ENCODE data around the gene MED22.

Gene MED22

DNA sequence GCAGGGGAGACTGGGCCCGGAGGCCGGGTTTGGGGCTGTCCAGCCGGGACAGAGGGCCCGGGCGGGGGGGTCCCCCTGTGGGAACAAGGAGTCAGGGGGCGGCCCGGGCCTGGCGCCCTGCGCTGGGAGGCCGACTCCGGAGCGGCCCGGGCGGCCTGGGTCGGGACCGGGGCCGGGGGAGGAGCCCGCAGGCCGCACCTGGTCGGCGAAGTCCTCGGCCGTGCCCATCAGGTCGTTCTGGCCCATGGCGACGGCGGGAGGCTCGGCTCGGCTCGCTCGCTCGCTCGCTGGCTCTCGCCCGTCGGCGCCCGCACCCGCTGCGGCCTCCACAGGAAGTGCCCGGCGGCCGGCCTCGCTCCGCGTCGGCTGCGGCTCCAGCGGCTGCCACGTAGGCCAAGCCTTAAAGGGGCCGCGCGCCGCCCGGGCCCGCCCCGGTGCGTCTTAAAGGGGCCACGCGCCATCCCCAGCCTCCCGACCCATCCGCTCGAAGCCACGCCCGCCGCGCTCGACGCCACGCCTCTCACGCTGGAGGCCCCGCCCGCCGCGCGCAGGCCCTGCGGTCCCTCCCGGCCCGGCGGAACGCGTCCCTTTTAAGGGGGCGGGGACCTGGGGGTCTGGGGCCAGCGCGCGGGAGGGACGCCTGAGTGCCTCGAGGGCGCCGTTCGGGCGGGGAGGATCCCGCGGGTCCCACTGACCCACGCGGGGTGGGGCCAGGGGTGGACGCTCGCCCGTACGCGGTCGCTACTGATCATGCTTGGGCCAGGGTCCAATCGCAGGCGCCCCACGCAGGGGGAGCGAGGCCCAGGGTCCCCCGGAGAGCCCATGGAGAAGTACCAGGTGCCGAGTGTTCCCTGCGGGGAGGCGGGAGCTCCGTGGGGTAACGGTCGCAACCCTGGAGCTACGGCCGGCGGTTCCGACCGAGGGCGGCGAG, 28.1 kb upstream of the MED22 start, which contains the start of the genes STKLD1 and SURF4:
TSS of gene STKLD1 (plus strand) at position 643 of the 931 bp plus-strand sequence. CDS start at position 751, 108 bp downstream.
TSS of gene SURF4 (minus strand) at position 337 of the 931 bp plus-strand sequence. CDS start at position 246, 91 bp downstream.
- DNase-seq, result peak; percentile 96

DNA sequence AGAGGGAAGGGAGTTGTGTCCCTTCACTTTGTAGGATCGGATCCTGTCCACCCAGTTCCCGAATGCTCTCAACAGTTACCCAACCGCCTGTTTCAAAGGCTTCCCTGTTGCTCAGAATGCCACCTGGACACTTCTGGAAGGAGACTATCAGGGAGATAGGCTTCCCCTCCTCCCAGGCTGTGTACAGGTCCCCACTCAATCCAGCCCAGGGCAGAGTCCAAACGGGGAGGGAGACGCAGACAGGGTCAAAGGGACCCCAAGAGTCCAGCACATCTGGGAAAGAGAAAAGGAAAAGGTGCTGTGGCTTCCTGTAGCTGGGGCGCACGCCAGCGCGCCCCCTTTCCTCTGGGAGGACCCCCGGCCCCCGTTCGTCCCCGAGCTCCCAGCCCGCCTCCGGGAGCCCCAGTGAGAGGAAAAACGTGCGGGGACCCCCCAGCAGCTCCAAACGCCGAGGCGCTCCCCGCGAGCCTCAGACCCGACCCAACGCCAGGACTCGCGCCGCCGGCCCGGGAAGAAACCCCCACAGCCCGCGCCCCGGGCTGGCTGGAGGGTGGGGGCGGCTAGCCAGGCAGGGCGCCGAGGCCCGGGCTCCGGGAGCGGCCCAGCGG, 27.3 kb upstream of the MED22 start:
- peak; percentile 48 for DNase-seq

DNA sequence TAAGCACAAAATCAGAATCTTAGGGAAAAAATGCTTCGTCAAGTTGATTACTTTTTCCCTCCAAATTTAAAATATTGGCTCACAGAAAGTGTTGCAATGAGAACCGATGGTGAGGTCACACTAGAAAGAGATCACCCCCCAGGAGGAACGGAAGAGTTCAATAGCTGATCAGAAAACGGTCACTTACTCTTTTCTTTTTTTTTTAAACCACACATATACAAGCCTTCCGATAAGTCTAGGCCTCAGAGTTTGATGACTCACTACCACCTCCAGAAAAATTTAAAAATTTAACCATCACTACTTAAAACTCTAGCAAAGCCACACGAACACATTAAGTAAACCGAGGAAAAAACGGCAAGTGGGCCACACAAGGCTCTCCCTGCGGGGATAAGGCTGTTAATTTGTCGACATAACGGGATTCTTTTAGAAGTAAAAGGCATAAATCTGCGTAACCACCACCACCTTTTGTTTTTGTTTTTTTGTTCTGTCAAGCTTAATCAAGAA, 26.7 kb upstream of the MED22 start:
- DNase-seq, result peak; percentile 79

DNA sequence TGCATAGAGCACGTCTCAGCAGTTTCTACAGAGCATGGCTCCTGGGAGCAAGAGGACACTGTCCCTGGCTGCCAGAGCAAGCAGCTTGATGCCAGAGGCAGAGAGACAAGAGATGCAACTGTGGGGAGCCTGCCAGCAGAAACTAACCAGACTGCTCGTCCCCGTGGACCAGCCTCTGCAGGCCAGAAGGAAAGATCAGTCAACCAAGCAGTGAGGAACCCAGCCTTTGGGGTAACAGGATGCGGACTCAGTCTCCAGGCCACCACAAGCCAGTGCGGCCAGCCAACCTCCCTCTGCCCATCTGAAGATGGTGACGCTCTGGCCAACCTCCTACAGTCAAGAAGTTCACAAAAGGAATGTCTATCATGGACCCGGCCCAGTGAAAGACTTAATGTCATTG, 24.2 kb upstream of the MED22 start:
- no peak for DNase-seq

DNA sequence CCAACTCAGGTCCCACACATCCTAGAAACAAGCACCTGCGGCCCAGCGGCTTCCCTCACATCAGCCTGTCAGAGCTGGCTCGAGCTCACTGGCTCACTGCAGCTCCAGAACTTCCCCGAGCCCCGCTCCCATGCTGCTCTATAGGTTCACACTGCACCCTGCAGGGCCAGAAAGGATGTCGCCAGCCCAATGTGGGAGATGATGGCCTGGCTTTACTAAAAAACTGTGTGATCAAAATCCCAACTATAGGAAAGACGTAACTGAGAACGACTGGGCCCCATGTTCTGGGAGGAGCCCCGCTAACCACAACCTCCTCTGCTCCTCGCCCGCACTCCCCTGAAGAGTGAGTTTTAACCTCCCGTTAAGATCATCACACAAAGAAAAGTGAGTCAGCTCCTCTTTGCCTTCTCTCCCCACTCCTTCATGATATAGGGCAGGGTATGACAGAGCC, 23.4 kb upstream of the MED22 start:
- no peak for DNase-seq

DNA sequence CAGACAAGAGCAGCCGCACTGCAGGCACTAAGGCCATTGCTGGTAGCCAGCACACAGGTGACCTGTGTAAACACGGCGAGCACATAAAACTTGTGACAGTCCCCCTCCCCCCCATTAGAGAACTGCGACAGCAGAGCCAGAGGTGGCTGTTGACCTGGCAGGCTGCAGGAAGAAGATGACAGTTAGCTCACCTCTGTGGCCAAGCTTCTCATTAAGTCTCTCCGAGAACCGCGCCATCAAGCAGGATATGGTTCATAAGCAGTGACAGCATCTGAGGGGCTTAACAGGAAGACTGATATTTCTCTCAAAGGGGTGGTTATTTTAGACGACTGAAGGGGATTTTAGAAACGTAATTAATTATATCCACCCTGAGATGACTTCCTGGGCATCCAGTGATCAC, 22.8 kb upstream of the MED22 start:
- no peak for DNase-seq

DNA sequence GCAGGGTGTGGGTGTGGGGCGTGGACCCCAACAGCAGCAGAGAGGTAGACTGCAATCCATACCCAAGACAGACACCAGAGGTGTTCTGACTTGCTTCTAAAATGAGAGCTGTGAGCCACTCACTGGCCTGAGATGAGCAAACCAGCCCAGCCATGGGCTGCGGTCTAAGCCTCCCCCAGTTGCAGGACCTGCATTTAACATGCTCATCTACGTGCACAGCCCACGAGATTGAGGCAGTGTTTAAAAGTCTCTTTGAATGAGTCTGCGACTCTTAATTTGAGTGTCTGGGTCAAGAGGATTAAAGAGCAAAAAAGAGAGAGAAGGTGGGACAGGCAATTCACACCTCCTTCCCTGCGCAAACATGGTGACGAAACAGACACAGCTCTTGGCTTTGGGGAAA, 22.0 kb upstream of the MED22 start:
- DNase-seq, result no peak

DNA sequence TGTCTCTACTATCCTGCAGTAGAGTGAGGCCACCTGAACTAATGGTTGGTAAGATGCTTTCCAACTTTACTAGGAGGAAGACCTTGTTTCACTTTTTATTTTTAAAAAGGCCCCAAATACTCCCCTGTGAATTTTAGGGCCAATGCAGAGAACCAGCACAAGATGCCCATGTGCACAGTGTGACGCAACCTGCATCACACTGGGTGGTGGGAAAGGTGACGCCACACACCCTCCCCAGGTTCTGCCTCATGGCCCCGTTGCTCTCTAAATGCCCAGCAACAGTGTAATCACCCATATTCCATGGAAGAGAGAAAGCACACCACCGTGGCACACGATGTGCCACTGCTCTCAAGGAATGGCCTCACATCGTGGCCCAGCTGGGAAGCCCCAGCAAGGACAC, 21.5 kb upstream of the MED22 start:
- no peak for DNase-seq

DNA sequence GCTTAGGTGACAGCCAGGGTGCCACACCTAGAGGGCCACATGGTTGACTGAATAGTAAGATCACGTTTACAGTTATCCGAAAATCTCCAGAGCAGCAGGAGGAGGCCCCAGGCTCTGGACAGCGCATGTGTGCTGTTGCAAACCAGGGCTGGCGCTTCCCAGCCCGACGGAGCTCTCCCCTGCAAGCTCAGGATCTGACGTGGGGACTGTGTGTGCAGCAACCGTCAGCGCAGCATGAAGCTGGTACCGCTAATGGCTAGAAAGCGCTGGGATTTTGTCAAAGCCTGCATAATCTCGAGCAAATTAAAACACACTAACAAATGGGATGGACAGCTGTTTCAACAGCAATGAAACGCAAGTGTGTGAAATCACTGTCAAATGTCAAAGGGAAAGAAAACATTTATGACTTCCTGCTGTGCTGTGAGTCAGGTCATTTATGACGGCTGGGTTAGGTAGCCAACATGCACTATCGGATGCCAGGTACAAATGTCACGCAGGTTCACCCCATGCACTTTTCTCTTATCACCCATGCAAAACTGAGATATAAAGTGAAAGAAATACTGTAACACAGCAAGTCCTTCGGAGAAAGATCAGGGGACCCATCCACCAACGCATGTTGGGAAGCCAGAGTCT, 20.4 kb upstream of the MED22 start:
- DNase-seq, result no peak

DNA sequence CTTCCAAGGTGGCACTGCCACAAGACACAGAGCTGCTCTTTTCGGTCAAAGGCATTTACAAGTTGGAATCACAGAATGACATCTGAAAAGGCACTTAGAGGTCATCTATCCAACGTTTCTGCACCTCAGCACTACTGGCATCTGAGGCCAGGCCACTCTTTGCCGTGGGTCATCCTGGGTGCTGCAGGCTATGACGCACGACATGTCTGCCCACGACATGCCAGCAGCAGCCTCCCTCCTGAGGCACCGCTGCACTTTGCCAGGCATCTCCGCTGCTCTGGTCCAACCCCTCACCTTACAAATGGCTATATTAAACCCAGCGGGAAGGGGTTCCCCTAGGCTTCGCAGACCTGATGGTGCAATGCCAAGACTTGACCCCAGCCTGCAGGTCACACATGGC, 19.8 kb upstream of the MED22 start:
- DNase-seq, result no peak

DNA sequence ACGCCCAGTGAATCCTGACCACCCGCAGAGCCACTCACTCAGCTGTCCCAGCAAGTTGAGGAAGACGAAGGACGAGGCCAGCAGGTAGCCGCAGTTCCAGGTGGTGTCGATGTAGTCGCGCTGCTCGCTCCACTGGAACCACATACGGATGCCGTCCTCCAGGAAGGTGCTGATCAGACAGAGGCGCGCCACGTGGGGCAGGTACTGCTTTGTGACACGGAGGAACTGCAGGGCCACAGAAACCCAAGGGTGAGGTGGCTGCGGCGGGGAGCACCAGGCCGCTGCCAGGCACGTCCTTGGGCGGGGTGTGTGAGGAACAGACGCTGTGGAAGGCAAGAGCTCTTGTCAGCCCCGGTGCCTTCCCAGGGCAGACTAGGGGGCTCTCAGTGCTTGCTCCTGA, 19.3 kb upstream of the MED22 start:
- DNase-seq, result no peak

DNA sequence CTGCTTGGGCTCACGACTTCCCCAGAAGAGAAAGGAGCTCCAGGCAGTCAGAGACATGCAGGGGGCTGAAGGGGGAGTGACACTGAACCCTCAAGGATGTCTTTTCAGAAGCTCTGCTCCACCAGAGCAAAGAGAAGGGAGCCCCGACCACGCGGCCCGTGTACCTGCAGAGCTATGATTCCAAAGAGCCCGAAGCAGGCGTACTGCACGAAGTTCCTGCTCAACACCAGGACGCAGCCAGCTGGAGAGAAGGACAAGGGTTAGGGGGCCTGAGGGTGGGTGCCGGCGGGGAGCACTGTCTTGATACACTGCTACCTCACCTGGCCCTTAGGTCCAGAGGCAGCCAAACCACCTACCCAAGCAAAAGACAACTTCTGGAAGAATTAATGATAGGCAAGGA, 18.5 kb upstream of the MED22 start:
- no peak for DNase-seq

DNA sequence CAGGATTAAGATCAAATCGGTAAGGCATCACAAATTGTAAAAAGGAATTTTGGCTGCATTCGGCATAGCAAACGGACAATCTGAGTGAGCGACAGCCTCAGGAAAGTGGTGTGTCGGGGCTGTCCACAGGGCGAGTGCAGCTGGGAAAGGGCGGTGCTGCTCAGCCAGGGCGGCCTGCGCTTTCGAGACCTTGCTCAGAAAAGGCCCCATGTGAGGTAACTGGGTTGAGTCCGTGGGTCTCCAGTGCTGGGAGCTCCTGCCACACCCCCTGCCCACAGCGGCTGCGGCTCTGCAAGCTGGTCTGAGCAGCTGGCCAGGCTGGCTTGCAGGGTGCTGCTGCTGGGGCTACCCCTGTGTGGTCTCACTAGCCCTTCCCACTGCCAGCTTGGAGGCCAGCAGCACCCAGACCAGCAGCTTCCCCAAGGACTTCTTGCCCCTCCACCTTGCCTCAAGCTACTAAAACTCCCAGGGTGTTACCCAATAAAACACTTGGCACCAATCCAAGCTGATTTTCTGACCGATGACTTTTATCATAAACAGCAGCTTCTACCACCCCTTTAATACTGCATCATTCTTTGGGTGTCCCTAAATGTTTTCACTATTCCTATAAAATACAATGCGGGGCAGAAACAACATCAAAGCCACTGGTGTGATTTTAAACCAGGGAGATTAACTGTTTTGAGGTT, 14.6 kb upstream of the MED22 start:
- DNase-seq, result no peak

DNA sequence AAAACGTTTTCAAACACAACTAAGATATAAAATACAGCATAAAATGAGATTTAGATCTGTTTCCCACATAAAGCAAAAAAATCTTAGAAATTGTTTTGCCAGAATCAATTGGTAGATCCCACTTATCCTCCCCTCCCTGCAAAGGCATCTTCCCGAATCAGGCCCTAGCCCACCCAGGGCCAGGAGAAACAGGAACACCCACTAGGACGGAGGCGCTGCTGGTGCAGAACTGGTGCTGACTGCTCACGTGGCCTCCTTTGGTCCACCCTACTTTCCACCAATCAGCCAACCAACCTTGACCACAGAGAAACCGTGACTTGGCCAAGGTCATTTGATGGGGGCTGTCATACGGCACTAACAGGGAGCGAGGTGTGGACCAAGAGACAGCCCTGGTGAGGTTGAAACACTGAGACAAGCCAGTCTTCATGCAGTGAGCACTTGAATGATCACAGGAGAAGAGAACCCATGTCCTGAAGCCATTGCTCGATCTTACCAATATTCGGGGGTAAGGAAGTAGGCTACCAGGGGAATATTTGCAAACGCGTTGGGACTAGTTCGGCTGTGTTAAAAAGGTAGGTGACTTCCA, 13.7 kb upstream of the MED22 start:
- no peak for DNase-seq

DNA sequence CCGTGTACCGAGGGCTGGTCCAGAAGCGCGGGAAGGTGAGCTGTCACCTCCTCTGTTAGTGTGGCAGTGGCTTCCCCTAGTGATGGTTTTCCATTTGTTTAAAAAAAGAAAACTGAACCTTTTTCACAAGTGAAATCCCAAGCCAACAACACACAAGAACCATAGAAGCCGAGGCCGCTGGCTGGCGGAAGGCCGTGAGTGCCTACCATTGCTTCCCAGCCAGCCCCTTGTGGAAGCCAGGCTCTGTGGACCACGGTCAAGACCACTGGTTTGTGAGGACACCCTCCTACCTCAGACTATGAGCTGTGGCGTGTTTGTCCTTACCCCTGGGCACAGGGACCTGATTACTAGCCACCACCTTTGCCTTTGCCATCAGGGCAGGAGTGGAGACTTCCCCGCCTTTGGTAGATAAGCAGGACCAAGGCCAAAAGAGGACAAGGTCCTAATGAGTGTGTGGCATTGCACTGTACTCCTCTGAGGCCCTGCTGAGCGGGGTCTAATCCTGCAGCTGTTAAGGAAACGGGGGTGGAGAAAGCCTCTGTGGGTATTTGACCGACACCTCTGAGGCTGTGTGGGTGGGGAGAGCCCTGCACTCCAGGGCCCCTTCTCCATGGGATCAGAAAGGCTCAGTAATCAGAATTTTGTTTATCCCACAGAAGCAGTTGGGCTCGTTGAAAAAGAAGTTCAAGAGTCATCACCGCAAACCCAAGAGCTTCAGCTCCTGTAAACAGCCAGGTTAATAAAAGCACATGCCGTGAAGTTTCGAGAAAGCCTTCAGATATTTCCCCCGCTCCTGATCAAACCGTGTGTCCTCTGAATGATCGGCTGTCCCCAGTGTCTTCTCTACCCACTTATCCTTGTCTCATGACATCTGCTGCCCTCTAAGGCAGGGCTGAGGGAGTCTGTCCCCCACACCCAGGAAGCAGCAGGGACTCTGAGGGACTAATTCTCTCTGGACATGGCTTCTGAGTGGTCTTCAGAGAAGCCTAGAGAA, 12.8 kb upstream of the MED22 start:
- DNase-seq, result no peak

DNA sequence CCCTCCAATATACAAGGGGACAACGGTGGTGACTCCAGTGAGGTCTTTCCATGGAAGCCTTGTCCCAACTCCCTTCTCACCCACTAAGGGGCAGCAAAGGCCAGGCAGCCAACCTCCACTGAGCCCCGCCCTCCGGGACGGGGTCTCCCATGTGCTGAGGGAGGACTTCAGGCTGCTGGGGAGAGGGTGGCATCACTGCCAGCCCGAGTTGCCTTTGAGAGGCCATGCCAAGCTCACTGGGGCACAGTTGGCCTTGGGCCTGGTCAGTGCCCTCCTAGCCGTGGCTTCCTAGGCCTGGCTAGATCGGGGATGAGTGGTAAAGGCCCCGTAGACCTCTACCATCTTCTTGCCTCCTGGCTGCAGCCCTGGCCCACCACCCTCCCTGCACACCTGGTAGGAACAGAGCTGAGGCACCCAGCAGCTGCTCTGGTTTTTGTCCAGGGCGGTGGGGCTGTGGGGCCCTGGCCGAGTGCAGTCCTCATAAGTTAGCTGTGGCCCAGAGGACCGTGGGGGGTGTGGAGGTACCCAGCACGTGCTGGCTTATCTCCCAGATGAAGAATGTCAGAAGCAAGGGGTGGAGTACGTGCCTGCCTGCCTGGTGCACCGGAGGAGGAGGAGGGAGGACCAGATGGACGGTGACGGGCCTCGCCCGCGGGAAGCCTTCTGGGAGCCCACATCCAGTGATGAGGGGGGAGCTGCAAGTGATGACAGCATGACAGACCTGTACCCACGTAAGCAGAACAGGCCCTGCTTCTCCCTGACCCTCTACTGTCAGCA, 11.7 kb upstream of the MED22 start:
- DNase-seq, result no peak

DNA sequence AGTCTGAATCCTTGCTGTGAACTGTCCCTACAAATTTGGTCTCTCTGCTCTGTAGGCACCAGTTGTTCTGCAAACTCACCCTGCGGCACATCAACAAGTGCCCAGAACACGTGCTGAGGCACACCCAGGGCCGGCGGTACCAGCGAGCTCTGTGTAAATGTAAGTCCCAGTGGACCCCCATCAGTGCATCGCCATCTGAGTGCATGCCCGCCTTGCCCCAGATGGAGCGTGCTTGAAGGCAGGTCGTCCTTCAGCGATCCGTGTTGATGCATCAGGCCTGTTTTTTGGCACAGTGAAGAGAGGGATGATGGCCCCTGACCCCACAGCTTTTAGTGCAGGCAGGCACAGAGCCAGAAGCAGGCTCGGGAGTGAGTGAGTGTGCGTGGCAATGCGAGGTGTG, 9.7 kb upstream of the MED22 start:
- DNase-seq, result no peak

DNA sequence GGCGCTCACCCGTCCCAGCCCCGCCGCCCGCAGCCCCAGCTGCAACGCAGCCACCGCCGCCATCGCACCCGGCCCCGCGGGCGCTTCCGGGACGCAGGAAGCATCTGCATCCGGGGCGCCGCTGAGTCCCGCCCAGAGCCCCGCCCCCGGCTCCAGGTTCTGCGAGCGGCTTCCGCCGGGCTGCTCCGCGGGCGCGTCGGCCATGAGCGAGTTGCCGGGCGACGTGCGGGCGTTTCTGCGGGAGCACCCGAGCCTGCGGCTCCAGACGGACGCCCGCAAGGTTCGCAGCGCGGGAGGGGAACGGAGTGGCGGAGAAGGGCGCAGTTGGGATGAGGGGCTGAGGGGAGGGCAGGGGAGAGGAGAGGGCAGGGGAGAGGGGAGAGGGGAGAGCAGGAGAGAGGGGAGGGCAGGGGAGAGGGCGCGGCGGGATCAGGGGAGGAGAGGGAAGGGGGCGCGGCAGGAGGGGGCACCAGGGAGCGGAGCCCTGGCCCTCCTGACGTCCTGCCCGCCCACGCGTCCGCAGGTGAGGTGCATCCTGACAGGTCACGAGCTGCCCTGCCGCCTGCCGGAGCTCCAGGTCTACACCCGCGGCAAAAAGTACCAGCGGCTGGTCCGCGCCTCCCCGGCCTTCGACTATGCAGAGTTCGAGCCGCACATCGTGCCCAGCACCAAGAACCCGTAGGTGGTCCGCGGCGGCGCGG, 8.6 kb upstream of the MED22 start, which contains the start of the genes SURF1 and SURF2:
TSS of gene SURF1 (minus strand) at position 97 of the 701 bp plus-strand sequence. CDS start at position 63, 34 bp downstream.
TSS of gene SURF2 (plus strand) at position 160 of the 701 bp plus-strand sequence. CDS start at position 203, 43 bp downstream.
- peak; percentile 75 for DNase-seq

DNA sequence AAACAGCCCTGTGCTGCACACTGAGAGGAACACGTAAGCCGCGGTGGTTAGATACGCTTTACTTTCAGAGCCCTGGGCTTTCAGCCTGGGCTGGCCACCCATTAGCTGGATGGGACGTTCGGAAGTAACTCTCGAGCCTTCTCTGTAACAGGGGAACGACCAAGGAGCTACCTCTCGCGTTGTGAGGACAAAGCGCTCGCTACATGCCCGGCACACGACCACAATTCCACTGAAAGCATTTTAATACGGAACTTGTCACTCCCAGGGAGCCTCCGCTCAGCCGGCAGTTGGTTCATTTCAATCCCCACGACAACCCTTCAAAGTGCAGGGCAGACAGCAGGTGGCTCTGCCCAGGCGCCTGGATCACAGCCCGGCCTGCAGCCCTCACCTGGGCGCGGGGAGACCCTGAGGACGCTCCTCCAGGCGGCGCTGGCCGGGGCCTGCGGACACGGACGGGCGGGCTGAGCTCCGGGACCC, 8.0 kb upstream of the MED22 start:
- DNase-seq, result no peak
